ENCODE results near the gene ASB15. TPM values are rescaled to one million over a fixed set of nuclear protein-coding genes. Genes with fewer than 3 reads are reported as not detected.

ASB15 gene
- total and polyA plus RNA-seq, 2 donors (not counting 3 experiments of a cell fraction or from before 2014, with no cell fraction given): not detected

DNA sequence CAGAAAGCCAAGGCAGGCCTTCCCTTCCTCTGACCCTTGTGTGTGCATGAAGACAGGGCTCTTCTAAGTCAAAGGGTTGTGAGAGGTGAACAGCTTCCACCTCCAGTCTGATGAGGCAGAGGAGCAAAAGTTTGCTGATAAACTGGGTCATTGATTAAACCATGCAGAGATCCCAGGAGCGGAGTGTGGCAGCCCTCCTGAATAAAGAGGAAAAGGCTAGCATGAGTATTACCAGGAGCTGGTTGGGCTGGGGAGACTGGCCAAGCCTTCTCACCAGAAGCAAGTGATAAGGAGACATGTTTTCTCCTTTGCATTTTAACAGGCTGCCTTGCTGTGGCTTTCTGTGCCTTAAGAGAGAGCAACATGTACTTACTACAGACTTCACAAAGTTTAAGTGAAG, 64.3 kb downstream of the ASB15 start:
- no TSS peak for BruUV-seq (replicated peaks)
- H3K4me2 ChIP-seq (ENCODE audit: insufficient read depth, low read length): no peak overlapping the region
- no peaks in the 10 kb centered on the region for H3K79me2 ChIP-seq (ENCODE audit: control insufficient read depth, insufficient read depth, low read length)
- no peaks in the 10 kb centered on the region for H3K4me1 ChIP-seq (ENCODE audit: control insufficient read depth, extremely low read depth, insufficient read depth, low read length)
- ChIA-PET CTCF (interaction anchor here (0.9 to 1.9 kb wide), 5 partner anchors 8 to 196 kb away, joined by 3 to 10 read pairs (median 6); no protein-coding TSS in a partner anchor), POLR2A (no interaction called here)
- no peak overlapping the region for H3K9ac ChIP-seq (replicated peaks; ENCODE audit: extremely low read depth, insufficient read depth, low read length)
- dilution Hi-C loops (cut with MboI; ENCODE audit: extremely low pct_ligation_motif_present, low sequenced_read_pairs) (no loop called here), intact Hi-C loops (cut with micrococcal nuclease) (no loop called here)
- no peak overlapping the region for H3K4me3 ChIP-seq (replicated peaks in 1 of 3; ENCODE audit: insufficient read depth in 1 of 3, low read depth in 1 of 3, low read length in 3 of 3)
- H3K27ac ChIP-seq (ENCODE audit: insufficient read depth, low read depth, low read length): no peak overlapping the region
- peaks cover 6 to 7% of the 10 kb centered on the region in 2 experiments for H3K27me3 ChIP-seq (ENCODE audit: control insufficient read depth in 2 of 2, insufficient read depth in 2 of 2, low read length in 2 of 2)
- no peak overlapping the region for H2AFZ ChIP-seq (ENCODE audit: low read depth, low read length)
- H4K20me1 ChIP-seq (replicated peaks; ENCODE audit: control insufficient read depth, extremely low read depth, insufficient read depth, low read length): no peaks in the 10 kb centered on the region
- H3K9me3 ChIP-seq (replicated peaks; ENCODE audit: control insufficient read depth, insufficient read depth, low read length): no peaks in the 10 kb centered on the region
- FAIRE-seq: no peak
- no peak for DNase-seq (ENCODE audit: low read depth, low spot score)
- TF ChIP-seq POLR2AphosphoS5 (IDR thresholded peaks at IDR 0.05; ENCODE audit: insufficient read depth, low read depth, low read length): no peak
- TF ChIP-seq, protein P1, sequence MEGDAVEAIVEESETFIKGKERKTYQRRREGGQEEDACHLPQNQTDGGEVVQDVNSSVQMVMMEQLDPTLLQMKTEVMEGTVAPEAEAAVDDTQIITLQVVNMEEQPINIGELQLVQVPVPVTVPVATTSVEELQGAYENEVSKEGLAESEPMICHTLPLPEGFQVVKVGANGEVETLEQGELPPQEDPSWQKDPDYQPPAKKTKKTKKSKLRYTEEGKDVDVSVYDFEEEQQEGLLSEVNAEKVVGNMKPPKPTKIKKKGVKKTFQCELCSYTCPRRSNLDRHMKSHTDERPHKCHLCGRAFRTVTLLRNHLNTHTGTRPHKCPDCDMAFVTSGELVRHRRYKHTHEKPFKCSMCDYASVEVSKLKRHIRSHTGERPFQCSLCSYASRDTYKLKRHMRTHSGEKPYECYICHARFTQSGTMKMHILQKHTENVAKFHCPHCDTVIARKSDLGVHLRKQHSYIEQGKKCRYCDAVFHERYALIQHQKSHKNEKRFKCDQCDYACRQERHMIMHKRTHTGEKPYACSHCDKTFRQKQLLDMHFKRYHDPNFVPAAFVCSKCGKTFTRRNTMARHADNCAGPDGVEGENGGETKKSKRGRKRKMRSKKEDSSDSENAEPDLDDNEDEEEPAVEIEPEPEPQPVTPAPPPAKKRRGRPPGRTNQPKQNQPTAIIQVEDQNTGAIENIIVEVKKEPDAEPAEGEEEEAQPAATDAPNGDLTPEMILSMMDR (IDR thresholded peaks at IDR 0.05; ENCODE audit: extremely low read depth in 1 of 2, insufficient read depth in 1 of 2, low read depth in 1 of 2, low read length in 2 of 2): no peak
- no peak for TF ChIP-seq JUN (IDR thresholded peaks at IDR 0.05; ENCODE audit: borderline replicate concordance, insufficient read depth, insufficient read length, low read depth)
- no peak for TF ChIP-seq MYC (IDR thresholded peaks at IDR 0.05; ENCODE audit: low read depth, low read length)
- TF ChIP-seq POLR2A (IDR thresholded peaks at IDR 0.05; ENCODE audit: low read depth, low read length): no peak
- TF ChIP-seq EZH2 (IDR thresholded peaks at IDR 0.05; ENCODE audit: borderline replicate concordance, low read depth, low read length, severe bottlenecking): no peak
- TF ChIP-seq GATA2 (IDR thresholded peaks at IDR 0.05; ENCODE audit: insufficient read depth, insufficient read length, low read depth, low read length): no peak
- no peak for TF ChIP-seq FOS (IDR thresholded peaks at IDR 0.05; ENCODE audit: borderline replicate concordance, insufficient read depth, low read length)
- no peak for TF ChIP-seq MAX (IDR thresholded peaks at IDR 0.05; ENCODE audit: insufficient read depth, insufficient read length)
- H3K36me3 ChIP-seq (ENCODE audit: control insufficient read depth in 2 of 2, extremely low read depth in 1 of 2, insufficient read depth in 2 of 2, low read length in 2 of 2): no peaks in the 10 kb centered on the region
- H3K9me1 ChIP-seq (replicated peaks; ENCODE audit: control insufficient read depth, extremely low read depth, insufficient read depth, low read length): no peaks in the 10 kb centered on the region

All from endothelial cell of umbilical vein (primary cell).